NCI-H1048 (cell line): ENCODE data around the gene LTV1.
"Not testable (repeated sequence)": the region's sequence is repeated elsewhere in the genome, so short reads cannot be mapped to it uniquely, and the experiment has no call there.

Experiments
- DNase-seq: peaks from one replicate; lab custom pipeline; 2025; lab: John Stamatoyannopoulos, UW

Gene LTV1, protein sequence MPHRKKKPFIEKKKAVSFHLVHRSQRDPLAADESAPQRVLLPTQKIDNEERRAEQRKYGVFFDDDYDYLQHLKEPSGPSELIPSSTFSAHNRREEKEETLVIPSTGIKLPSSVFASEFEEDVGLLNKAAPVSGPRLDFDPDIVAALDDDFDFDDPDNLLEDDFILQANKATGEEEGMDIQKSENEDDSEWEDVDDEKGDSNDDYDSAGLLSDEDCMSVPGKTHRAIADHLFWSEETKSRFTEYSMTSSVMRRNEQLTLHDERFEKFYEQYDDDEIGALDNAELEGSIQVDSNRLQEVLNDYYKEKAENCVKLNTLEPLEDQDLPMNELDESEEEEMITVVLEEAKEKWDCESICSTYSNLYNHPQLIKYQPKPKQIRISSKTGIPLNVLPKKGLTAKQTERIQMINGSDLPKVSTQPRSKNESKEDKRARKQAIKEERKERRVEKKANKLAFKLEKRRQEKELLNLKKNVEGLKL

DNA sequence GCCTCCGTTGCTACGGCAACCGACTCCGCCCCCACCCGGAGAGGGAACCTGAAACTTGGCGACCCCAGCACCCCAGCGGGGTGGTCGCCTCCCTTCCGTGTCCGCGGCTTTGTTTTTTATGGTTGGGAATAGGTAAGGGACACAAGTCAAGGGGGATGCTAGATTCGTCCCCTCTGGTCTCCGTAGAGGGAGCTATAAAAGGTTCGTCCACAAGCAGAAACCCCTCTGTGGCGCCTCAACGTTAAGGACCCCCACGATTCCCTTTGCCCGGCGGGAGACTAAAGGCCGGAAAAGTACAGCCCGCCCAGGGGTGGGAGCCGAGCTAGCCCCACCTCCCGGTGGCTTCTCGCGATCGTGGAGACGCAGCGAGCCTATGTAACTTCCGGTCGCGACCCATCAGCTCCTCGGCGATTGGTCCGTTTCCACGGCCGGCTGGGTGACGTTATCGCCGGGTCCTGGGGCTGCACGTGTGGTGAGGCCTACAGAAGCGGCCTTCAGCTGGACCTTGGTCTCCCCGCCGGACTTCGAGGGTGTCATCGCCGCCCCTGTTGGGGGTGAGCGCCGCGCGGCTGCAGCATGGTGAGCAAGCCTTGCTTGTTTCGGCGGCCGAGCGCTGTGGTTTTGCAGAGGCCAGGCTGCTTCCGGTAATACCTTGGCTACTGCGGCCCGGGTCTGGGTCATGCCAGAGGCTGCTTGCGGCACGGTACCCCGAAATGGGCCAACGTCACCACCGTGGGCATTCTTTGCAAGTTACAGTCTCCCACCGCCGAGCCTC lies at the start of gene LTV1:
TSS of gene LTV1 (plus strand) at position 437 of the 775 bp plus-strand sequence. CDS start at position 577, 140 bp downstream.
- DNase-seq, result peak; percentile 89

DNA sequence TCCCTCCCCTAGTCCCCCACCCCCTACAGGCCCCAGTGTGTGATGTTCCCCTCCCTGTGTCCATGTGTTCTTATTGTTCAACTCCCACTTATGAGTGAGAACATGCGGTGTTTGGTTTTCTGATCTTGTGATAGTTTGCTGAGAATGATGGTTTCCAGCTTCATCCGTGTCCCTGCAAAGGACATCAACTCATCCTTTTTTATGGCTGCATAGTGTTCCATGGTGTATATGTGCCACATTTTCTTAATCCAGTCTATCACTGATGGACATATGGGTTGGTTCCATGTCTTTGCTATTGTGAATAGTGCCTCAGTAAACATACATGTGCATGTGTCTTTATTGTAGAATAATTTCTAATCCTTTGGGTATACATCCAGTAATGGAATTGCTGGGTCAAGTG lies 46.6 kb upstream of the LTV1 start:
- DNase-seq, result not testable (repeated sequence)

DNA sequence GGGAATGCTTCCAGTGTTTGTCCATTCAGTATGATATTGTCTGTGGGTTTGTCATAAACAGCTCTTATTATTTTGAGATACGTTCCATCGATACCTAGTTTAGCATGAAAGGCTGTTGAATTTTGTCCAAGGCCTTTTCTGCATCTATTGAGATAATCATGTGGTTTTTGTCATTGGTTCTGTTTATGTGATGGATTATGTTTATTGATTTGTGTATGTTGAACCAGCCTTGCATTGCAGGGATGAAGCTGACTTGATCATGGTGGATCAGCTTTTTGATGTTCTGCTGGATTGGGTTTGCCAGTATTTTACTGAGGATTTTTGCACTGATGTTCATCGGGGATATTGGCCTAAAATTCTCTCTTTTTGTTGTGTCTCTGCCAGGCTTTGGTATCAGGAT lies 44.7 kb upstream of the LTV1 start:
- DNase-seq, result not testable (repeated sequence)

DNA sequence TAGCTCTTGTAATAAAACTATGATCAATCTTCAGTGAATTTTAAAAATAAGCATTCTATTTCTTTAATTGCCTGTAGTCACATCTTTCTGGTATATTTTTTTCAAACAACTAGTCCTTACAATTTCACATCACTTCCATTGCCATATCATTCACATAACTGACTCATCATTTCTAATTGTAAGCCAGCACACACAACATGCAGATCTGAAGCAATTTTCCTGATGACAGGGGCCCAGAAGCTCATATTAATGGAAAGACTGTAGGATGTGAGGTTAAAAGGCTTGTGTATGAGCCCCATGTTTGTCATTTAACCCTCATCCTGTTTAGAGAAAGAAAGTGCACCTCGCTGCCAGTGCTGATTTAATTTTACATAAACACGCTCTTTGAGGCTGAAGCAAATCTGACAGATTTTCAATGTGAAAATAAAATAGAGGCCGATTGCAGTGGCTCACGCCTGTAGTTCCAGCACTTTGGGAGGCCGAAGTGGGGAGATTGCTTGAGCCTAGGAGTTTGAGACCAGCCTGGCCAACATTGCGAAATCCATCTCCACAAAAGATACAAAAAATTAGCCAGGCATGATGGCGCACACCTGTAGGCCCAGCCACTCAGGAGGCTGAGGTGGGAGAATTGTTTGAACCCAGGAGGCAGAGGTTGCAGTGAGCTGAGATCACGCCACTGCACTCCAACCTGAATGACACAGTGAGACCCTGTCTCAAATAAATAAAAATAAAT lies 40.1 kb upstream of the LTV1 start:
- DNase-seq, result no peak

DNA sequence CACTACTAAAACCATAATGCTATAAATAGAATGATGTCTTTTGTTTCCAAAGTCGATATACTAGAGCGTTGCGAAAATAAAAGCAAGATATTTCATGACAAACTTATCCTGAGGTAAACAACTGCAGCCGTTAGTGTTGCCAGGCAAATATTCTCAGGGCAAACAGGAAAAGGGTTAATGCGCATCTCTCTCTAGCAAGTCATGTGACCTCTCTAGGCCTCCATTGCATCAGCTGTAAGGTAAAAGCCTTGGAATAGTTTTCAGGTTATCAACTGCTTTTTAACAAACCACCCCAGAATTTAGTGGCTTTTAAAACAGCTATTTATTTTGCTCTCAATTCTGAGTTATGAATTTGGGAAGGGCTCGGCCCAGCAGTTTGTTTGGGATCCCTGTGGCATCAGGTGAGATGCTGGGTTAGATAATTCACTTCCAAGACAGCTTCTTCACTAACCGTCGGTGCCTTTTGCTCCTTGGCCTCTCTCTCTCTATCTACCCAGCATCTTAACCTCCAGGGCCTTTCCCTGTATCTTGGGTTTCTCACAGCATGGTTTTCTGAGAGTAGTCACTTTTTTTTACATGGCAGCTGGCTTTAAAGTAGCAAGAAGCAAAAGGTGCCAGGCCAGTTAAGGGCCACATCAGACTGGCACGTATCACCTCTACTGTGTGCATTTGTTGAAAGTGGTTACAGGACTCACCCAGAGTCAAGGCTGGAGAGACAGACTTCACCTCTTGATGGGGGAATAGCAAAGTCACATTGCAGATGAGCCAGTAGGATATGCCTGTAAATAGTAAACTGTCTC lies 39.2 kb upstream of the LTV1 start:
- no peak for DNase-seq

DNA sequence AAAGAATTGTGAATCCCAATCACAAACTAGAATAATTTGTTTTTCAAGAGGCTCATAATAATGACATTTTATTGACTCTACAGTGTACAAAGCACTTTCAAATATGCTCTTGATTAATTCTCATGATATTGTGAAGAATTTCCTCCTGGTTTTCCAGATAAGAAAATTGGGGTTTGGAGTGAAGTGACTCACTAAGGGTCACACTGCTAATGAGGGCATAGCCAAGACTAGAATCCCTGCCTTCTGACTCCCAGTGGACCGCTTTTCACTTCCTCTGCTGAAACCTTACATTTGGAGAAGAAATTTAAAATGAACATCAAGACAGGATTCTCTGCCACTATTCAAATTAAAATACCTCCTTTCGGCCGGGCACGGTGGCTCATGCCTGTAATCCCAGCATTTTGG lies 38.3 kb upstream of the LTV1 start:
- no peak for DNase-seq

DNA sequence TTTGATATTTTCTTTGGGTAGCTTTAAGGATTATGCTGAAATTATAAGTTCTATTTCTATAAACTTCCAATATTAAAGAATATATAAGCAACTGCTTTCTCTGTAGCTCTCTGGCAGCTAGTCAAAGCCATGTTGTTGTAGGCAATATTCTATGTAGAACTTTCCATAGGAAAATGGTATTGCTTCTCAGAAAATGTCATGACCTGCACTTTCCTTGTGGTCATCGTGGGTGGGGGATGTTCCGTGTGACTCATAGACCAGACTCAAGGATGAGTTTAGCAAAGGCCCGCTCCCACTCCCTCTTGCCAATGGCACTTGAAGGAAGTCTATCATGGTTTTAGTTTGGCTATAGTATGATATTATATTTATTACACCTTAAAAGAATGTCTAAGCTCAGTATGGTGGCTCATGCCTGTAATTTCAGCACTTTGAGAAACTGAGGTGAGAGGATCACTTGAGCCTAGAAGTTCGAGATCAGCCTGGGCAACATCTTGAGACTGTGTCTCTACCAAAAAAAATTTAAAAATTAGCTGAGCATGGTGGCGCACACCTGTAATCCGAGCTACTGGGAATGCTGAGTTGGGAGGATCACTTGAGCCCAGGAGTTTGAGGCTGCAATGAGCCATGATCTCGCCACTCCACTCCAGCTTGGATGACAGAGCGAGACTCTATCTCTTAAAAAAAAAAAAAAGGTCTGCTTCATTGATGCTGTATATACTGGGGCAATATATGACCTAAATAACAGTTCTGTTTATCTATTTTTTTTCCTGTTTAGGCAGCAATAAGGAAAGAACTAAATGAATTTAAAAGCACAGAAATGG lies 36.6 kb upstream of the LTV1 start:
- DNase-seq, result no peak

DNA sequence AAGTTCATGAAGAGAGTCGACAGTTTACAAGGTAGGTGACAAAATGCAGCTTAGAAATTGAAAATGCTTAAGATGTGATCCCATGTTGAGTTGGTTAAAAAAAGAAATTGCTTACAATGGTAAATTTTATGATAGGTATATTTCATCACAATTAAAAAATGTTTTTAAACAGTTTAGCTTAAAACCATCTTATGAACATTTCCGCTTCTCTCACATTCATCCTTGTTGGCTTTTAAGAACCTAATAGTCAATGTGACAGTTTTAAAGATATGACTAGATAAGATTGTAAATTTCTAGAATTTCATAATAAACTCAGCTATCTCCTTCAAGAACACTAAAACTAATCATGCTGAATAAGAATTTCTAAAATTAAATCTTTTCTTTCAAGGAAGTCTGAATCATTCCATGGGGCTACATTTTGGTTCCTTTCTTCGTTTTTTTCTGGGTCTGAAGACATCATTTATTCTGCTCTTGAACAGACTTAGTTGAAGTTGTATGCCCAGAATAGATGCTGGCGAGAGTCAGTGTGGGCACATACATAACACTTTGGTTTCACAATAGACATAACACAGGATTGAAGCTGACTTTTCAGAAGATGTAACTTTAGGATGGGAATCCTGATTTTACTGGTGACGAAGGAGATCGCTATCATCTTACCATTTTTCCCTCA lies 35.9 kb upstream of the LTV1 start:
- no peak for DNase-seq

DNA sequence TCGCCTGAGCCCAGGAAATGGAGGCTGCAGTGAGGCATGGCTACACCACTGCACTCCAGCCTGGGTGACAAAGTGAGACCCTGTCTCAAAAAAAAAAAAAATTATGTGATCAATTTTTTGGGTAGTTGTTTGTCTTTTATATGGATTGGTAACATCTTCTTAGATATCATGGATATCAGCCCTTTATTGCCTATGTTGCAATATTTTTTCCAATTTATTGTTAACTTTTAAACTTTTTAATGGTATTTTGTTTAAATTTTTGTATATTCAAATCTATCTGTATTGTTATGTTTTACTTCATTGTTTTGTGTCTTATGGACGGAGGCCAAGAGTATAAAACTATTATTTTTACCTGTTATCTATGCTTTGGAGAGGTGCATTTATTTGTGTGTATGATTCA lies 32.4 kb upstream of the LTV1 start:
- DNase-seq, result no peak

DNA sequence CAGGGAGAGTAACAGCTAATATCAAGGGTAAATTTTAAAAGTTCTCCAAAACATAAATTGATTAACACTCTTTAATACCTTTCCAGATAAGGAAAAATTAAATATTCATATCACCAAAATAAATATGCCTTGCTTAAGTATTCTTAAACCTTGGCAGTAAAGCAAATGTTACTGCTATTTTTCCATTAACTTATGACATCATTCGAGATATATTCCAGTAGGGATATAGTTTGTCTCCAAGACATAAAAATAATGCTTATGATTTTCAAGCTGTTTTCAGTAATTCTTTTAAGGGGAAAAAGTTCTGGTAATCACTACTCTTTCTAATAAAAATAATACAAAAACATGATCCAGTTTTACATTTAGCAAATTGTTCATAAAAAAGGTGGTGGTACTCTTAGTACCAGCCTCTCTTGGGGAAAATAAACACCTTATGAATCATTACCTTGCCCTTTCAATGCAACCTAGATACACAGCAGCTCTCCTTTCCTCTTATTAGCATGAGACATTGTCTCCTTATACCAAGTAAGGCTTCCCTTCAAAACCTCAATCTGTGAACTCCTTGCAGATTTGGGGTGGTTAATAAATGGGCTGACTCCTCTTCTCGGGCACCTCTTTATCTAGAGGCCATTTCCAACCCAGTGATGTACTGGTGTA lies 31.5 kb upstream of the LTV1 start:
- DNase-seq, result no peak

DNA sequence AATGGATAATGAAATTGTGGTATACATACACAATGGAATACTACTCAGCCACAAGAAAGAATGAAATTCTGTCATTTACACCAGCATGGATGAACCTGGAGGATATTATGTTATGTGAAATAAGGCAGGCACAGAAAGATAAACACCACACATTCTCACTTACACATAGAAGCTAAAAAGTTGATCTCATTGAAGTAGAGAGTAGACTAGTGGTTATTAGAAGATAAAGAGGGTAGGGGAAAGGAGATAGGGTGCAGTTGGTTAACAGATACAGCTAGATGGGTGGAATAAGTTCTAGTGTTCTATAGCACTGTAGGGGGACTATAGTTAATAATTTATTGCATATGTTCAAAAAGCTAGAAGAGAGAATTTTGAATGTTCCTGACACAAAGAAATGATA lies 25.5 kb upstream of the LTV1 start:
- no peak for DNase-seq

DNA sequence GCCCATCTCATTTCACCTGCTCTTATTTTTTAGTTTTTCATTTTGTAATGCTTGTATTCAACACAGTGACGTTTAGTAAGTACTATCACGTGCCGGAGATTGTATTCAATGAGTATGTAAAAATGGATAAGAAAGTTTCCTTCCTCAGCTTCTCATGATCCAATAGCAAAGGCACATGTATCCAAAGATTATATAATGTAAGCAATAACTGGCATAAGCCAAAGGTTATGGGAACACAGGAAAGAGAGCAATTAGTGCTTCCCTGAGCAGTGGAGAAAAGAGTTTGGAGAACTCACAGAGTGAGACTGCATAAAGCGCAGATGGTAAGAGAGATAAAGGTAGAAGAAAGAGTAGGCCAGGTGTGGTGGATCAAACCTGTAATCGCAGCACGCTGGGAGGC lies 21.8 kb upstream of the LTV1 start:
- DNase-seq, result no peak

DNA sequence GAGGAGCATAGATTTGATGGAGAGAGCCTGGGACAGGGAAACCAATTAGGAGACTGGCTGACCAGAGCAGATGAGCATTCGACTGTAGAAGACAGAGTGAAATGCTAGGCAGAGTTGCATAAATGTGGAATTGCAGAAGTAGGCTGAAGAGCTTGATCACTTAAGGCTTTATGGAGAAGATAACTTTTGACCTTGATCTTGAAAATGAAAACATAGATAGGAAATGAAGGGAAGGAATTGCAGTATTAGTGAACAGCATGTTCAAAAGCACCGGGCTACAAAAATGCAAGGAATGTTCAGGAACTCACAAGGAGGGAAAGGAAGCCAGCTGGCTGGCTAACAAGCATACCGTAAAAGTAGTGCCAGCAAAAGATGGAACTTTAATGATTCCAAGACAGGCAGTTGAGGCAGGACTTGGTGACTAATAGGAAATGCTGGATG lies 20.5 kb upstream of the LTV1 start:
- no peak for DNase-seq

DNA sequence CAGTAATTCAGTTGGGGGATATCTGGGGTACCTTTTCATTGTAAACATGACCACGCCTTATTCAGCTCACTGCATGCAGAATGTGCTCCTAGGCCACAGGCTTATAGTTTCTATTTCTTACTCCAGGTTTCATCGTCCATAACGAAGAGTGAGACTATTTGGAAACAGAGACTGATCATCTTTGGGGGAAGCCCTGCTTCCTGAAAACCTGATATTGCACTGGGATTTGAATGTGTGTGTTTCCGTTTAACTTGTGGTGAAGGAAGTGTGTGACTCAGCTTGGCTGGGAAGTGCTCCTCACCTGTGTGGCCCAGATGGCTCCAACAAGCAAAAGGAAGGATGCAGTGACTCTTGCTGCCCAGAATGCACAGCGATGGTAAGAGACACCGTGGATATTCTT lies 19.6 kb upstream of the LTV1 start:
- no peak for DNase-seq

DNA sequence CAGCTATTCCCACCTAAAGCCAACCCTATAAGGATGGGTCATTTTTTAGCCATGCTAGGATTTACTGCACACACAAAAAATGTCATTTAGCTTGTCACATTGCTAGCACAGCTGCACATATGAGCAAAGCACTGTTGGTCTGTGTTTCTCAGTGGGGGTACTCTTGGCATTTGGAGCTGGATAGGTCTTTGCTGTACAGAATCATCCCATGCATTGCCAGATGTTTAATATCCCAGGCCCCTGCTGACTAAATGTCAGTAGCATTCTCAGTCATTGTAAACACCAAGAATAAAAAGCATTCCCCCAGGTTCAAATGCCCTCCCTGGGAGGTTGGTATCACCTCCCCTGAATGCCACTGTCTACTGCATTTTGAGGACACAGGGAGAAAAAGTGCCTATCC lies 14.6 kb upstream of the LTV1 start:
- DNase-seq, result no peak

DNA sequence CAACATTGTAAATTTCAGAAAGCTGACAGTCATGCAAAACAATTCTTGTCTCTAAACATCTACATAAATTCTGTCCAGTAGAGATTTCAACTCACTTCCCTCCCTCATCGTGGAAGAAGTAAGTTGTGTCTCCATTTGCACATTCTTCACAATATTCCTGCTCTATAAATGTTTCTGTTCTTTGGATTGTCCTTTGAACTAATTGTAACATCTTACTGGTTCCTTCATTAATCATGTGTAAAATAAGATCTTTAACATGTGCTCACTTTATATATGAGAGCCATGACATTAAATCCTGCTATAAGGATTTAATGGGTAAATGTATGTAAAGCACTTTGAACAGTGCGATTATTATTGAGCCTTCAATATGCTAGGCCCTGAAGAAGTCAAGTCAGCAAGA lies 7.0 kb upstream of the LTV1 start:
- DNase-seq, result no peak

DNA sequence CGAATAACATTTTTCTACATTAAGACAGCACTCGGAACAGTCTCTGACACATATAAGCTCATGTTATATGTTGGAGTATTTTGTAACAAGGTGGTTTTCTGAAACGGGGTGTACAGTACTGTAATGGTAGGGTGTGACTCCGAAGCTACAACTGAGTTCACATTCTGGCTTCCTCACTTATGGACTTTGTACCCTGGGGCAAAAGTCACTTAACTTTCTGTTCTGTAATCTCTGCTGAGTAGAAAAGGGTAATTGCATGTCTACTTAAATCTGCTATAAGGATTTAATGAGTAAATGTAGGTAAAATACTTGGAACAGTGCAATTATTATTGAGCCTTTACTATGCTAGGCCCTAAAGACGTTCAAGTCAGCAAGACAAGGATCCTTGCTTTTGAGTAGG lies 4.7 kb upstream of the LTV1 start:
- no peak for DNase-seq

DNA sequence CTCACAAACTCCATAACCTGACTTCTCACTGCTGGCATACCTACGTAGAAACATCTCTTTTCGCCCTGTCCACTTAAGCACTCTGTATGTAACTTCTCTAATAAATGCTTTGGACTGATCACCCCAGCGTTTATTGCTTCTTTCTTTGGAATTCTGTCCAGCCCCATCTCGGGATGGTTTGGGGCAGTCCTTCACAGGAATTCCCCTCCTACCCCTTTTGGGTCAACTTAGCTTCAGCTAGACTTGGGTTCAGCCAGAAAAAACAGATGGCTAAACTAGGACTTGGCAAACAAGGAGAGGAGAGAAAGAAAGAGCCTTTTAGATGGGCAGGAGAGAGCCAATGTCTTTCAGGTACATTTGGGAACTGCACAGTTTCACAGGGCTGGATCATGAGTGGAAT lies 3.9 kb upstream of the LTV1 start:
- DNase-seq, result no peak

DNA sequence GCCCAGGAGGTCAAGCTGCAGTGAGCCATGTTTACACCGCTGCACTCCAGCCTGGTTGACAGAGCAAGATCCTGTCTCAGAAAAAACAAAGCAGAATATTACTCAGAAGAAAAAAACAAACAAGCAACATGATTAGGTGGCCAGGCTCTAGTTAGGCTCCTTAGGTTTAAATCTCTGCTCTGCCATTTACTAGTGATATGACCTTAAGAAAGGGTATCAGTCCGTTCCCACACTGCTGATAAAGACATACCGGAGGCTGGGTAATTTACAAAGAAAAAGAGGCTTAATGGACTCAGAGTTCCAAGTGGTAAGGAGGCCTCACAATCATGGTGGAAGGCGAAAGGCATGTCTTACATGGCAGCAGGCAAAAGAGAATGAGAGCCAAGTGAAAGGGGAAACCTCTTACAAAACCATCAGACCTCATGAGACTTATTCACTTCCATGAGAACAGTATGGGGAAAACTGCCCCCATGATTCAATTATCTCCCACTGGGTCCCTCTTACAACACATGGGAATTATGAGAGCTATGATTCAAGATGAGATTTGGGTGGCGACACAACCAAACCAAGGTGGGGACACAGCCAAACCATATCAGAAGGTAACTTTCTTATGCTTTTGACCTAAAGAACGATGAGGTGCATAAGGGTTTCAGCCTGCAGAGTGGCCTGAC lies 2.4 kb upstream of the LTV1 start:
- DNase-seq, result no peak
